DMS79 (cell line): ENCODE data around the gene MAML1.

Source experiments
- DNase-seq: peaks from one replicate; lab custom pipeline; 2025; lab: John Stamatoyannopoulos, UW

The MAML1 gene

DNA sequence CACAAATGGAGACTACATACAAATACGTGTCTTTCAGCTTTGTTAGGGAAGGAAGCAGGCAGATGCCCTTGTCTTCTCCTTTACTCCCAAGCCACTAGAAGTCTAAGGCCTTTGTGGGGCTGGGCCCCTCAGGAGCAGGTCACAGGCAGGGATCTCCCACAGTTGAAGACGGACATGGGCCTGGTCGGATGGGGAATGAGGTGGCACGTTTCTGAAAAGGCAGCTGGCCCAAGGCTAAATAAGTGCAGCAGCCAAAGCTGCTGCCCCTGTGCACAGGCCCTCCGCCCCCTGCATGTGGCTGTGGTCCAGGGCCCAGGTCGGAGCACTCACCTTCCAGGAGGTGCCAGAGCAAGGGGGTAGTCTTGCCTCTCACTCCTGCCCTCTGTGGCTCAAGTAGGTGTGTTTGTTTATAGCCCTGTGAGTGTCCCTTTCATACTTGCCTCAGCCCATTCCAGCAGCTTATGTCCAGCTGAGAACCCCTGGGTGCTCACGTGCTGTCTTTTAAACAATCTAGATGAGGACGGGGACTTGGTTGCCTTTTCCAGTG, 89.9 kb downstream of the MAML1 start:
- no peak for DNase-seq

DNA sequence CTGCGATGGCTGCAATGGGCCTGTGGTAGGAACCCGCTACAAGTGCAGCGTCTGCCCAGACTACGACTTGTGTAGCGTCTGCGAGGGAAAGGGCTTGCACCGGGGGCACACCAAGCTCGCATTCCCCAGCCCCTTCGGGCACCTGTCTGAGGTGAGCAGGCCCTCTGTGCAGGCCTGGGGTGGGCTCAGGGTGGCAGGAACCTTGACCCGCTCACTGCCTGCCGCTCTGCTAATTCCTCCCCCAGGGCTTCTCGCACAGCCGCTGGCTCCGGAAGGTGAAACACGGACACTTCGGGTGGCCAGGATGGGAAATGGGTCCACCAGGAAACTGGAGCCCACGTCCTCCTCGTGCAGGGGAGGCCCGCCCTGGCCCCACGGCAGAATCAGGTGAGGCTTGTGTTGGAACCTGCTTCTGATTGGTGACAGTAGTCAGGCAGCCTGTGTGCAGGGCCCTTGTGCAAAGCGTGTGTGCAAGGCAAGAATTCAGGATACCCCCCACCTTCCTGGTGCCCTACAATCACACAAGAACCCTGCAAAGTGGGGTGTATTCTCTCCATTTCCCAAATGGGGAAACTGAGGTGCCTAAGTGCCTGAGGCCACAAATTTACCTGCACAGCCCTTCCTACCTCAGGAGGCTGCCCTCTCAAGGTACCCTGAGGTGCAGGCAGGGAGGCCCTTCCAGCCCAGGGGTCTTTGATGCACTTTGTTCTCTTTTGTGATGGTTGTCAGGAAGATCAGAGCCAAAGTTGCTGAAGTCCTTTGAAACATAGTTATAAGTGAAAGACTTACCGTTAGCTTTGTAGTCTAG, 91.5 kb downstream of the MAML1 start:
- DNase-seq, result no peak

DNA sequence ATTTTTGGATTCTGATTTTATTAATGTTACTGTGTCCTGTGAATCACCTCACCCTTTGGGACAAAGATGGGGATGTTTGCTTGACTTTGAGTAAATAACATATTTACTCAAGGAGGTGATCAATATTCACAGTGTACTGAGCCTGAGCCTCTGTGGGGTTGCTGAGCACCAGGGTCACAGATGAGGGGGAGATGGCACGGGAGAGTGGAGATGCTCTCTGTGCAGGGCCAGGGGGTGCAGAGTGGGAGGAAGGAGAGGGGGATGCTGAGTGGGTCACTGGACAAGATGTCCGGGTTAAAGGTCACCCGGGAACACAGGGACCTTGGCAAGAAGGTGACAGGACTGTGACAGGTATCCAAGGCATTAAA, 92.1 kb downstream of the MAML1 start:
- DNase-seq, result no peak

DNA sequence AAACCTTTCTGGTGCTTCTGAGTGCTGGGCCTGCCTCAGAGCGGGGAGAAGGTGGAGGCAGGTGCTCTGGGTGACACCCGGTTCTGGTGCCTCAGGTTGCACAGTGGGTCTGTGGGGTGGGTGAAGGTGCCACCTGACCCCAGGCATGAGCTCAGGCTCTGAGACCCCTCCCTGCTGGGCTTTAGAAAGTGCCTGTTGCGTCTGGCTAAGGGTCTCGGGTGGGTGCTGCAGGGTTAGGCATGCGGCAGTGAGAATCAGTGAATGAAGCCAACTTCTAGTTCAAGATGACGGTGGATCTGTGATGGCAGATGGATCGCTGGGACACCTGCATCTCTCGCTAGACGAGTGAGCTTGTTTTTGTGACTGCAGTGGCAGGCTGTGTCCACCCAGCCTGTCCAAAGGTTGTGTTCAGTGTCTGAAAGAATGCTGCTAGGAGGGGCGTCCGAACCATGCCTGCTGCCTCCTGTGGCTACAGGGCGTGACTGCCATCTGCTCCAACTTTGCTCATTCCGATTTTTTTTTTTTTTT, 93.1 kb downstream of the MAML1 start:
- DNase-seq, result no peak
